HL-60/S4 treated with retinoic acid at 250 ng/mL for 4 days and 3 days (cell line): ENCODE results near the gene KIAA0825.
"Not testable (repeated sequence)": the region's sequence is repeated elsewhere in the genome, so short reads cannot be mapped to it uniquely, and the experiment has no call there.

Source experiments
- in situ Hi-C: fragments of 300-500 bp; cut with MboI; formaldehyde crosslinking; loops from 2 replicates; pipeline ENCODE4 v1.7.0; 2022; ENCODE audit warnings: low sequenced_read_pairs

Gene KIAA0825

GRCh38 chr5:94188725-94189124 lies 429.7 kb downstream of the KIAA0825 start:
- in situ Hi-C loops: no loop called here

GRCh38 chr5:94184870-94185269 lies 433.5 kb downstream of the KIAA0825 start:
- in situ Hi-C loops: no loop called here

- in situ Hi-C loops: no loop called here
Observed at GRCh38 chr5:94181895-94182294, 436.5 kb downstream of the KIAA0825 start.

GRCh38 chr5:94180761-94181160 lies 437.6 kb downstream of the KIAA0825 start:
- in situ Hi-C loops: no loop called here

GRCh38 chr5:94175912-94176311 lies 442.5 kb downstream of the KIAA0825 start:
- in situ Hi-C loops: no loop called here

- in situ Hi-C loops: no loop called here
Observed at GRCh38 chr5:94174748-94175411, 443.5 kb downstream of the KIAA0825 start.

GRCh38 chr5:94173100-94173499 lies 445.3 kb downstream of the KIAA0825 start:
- in situ Hi-C loops: no loop called here

- in situ Hi-C loops: not testable (repeated sequence)
Observed at GRCh38 chr5:94171070-94171469, 447.3 kb downstream of the KIAA0825 start.

GRCh38 chr5:94170158-94170557 lies 448.2 kb downstream of the KIAA0825 start:
- in situ Hi-C loops: not testable (repeated sequence)

- in situ Hi-C loops: no loop called here
Observed at GRCh38 chr5:94168151-94168550, 450.3 kb downstream of the KIAA0825 start.

GRCh38 chr5:94161801-94162200 lies 456.6 kb downstream of the KIAA0825 start:
- in situ Hi-C loops: no loop called here

GRCh38 chr5:94159144-94159543 lies 459.3 kb downstream of the KIAA0825 start:
- in situ Hi-C loops: no loop called here

GRCh38 chr5:94157704-94158539 lies 460.5 kb downstream of the KIAA0825 start:
- in situ Hi-C loops: no loop called here

GRCh38 chr5:94154672-94155071 lies 463.7 kb downstream of the KIAA0825 start:
- in situ Hi-C loops: no loop called here

GRCh38 chr5:94153736-94154450 lies 464.5 kb downstream of the KIAA0825 start:
- in situ Hi-C loops: no loop called here

GRCh38 chr5:94143621-94144020 lies 474.8 kb downstream of the KIAA0825 start:
- in situ Hi-C loops: not testable (repeated sequence)

GRCh38 chr5:94140300-94140699 lies 478.1 kb downstream of the KIAA0825 start:
- in situ Hi-C loops: no loop called here

GRCh38 chr5:94130077-94130476 lies 488.3 kb downstream of the KIAA0825 start:
- in situ Hi-C loops: no loop called here

GRCh38 chr5:94125107-94125506 lies 493.3 kb downstream of the KIAA0825 start:
- in situ Hi-C loops: no loop called here

- in situ Hi-C loops: not testable (repeated sequence)
Observed at GRCh38 chr5:94116317-94116716, 502.1 kb downstream of the KIAA0825 start.

- in situ Hi-C loops: no loop called here
Observed at GRCh38 chr5:94113087-94113486, 505.3 kb downstream of the KIAA0825 start.
